BLaER1 treated with 17β-estradiol and CSF1 and Interleukin-3, amounts not matched to agents 10 nM and 100 nM (cell line): ENCODE results near the gene MICOS13.

Experiments used
- H3K27ac ChIP-seq, 11 experiments: shearing (Covaris generic); formaldehyde crosslinking; 2 replicates each; pipeline ENCODE4 v1.8.1; 2022
- H3K27me3 ChIP-seq, 11 experiments: shearing (Covaris generic); formaldehyde crosslinking; 2 replicates each; pipeline ENCODE4 v1.8.1; 2022
- H3K36me3 ChIP-seq, 11 experiments: shearing (Covaris generic); formaldehyde crosslinking; 2 replicates each; pipeline ENCODE4 v1.8.1; 2022
- H3K4me1 ChIP-seq, 10 experiments: shearing (Covaris generic); formaldehyde crosslinking; 2 replicates each; pipeline ENCODE4 v1.8.1; 2022
- H3K4me2 ChIP-seq, 11 experiments: shearing (Covaris generic); formaldehyde crosslinking; 2 replicates each; pipeline ENCODE4 v1.8.1; 2022
- H3K4me3 ChIP-seq, 10 experiments: shearing (Covaris generic); formaldehyde crosslinking; 2 replicates each; pipeline ENCODE4 v1.8.1; 2022
- H3K9ac ChIP-seq, 11 experiments: shearing (Covaris generic); formaldehyde crosslinking; 2 replicates each; pipeline ENCODE4 v1.8.1; 2022
- H3K9me3 ChIP-seq, 11 experiments: shearing (Covaris generic); formaldehyde crosslinking; replicated peaks in 1 of 11; 2 replicates each; pipeline ENCODE4 v1.8.1; 2022
- H4K20me1 ChIP-seq, 11 experiments: shearing (Covaris generic); formaldehyde crosslinking; 2 replicates each; pipeline ENCODE4 v1.8.1; 2022
- Cebpa-rat ChIP-seq, 11 experiments: shearing (Covaris generic); IDR thresholded peaks; 2 replicates each; pipeline ENCODE4 v1.8.1; 2022

Gene MICOS13

DNA sequence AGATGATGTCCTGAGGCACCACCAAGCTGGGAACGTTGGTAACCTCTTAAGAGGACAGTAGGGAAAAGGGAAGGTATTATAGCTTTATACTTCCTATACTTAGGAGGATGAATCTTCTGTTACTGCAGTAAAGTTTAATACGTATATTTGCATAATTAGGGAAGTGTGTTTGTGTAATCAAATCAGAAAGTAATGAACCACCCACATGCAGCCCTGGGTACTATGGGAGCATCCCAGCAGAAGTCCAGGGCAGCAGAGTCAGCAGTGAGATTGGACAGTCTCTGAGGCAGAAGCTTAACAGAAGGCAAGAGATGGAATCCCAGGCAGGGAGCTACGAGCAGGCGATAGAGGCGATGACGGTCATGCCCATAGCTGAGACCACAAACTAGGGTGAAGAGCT lies 44.9 kb downstream of the MICOS13 start:
- peaks cover 0 to 44% (median 6%) of the 10 kb centered on the region in 10 experiments; a peak in 9 of 20 replicates for H3K4me1 ChIP-seq

DNA sequence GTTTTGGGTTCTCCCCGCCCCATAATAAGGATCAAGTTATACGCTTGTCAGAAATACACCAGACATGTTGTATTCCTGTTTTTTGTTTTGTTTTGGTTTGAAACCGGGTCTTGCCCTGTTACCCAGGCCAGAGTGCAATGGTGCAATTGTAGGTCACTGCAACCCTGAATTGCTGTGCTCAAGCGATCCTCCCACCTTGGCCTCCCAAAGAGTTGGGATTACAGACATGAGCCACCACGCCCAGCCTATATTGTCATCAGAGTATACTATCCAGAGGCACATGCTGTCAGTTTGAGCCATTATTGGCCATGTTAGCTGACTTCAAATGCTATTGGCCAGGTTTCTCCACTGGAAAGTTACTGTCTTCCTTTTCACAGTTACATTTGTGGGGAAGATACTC lies 47.7 kb downstream of the MICOS13 start:
- H3K36me3 ChIP-seq = peaks cover 68 to 100% (median 95%) of the 10 kb centered on the region in 11 experiments
- no peak overlapping the region; a peak in 1 of 22 replicates for H3K27ac ChIP-seq
- H4K20me1 ChIP-seq = peaks cover 100% of the 10 kb centered on the region in 11 experiments
- no peaks in the 10 kb centered on the region for H3K27me3 ChIP-seq
- H3K9ac ChIP-seq = no peak overlapping the region
- TF ChIP-seq Cebpa-rat (IDR thresholded peaks at IDR 0.05) = no peak
- no peaks in the 10 kb centered on the region for H3K9me3 ChIP-seq
- no peak overlapping the region for H3K4me3 ChIP-seq
- peak overlapping the region in 2 of 11 experiments; percentile 29 to 61; a peak in 2 of 22 replicates for H3K4me2 ChIP-seq
- peaks cover 17 to 71% (median 25%) of the 10 kb centered on the region in 10 experiments for H3K4me1 ChIP-seq

More for the DNA sequence above, 44.9 kb downstream of the MICOS13 start:
- Histone ChIP-seq H4K20me1 (peaks cover 100% of the 10 kb centered on the region in 11 experiments), H3K27me3 (no peaks in the 10 kb centered on the region), H3K36me3 (peaks cover 53 to 100% (median 94%) of the 10 kb centered on the region in 11 experiments), H3K4me3 (no peak overlapping the region), H3K27ac (no peak overlapping the region), H3K9ac (no peak overlapping the region), H3K4me2 (no peak overlapping the region), H3K9me3 (no peaks in the 10 kb centered on the region)
- no peak for TF ChIP-seq Cebpa-rat (IDR thresholded peaks at IDR 0.05)

DNA sequence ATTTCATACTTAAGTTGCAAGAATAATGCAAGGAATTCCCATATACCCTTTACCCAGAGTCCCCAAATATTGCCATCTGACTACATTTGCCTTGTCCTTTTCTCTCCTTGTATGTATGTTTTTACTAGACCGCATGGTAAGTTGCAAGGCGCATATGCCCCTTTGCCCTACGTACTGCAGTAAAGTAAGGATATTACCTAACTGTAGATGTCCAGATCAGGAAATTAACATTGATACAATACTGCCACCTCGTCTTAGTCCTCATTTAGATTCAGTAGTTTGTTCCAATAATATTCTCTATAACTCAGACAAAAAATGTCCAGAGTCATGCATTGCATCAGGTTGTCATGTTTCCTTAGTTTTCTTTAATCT lies 48.1 kb downstream of the MICOS13 start:
- no peaks in the 10 kb centered on the region for H3K27me3 ChIP-seq
- H4K20me1 ChIP-seq = peaks cover 96 to 100% (median 100%) of the 10 kb centered on the region in 11 experiments
- peaks cover 21 to 75% (median 29%) of the 10 kb centered on the region in 10 experiments for H3K4me1 ChIP-seq
- TF ChIP-seq Cebpa-rat (IDR thresholded peaks at IDR 0.05) = no peak
- no peaks in the 10 kb centered on the region for H3K9me3 ChIP-seq
- H3K4me2 ChIP-seq = peak overlapping the region in 3 of 11 experiments; percentile 6 to 61 (median 56); a peak in 4 of 22 replicates
- H3K27ac ChIP-seq = no peak overlapping the region; a peak in 1 of 22 replicates
- H3K4me3 ChIP-seq = no peak overlapping the region
- peaks cover 69 to 100% (median 95%) of the 10 kb centered on the region in 11 experiments for H3K36me3 ChIP-seq
- H3K9ac ChIP-seq = peak overlapping the region in 1 of 11 experiments; percentile 5; a peak in 1 of 22 replicates

DNA sequence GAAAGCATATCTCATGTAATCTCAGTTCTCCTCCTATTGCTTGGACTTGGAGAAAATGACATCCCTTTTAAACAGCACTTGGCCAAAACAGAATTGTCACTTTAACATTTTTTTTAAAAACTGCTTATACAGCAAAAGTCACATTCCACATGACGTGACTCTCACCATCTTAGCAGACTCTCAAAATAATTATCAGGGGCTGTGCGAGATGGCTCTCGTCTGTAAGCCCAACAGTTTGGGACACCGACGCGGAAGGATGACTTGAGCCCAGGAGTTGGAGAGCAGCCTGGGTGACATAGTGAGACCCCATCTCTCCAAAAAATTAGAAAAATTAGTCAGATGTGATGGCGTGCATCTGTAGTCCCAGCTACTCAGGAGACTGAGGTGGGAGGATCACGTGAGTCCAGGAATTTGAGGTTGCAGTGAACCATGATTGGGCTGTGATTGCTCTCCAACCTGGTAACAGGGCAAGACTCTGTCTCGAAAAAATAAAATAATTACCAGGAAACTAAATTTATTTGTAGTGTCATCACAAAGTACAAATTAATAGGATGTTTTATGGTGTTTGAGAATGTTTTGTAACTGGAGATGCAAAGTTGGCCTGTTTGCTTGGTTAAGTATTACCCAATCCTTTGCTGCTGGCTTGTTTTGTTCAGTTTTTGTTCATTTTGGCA lies 48.6 kb downstream of the MICOS13 start:
- no peak for TF ChIP-seq Cebpa-rat (IDR thresholded peaks at IDR 0.05)
- Histone ChIP-seq H3K9me3 (no peaks in the 10 kb centered on the region), H3K36me3 (peaks cover 72 to 100% (median 97%) of the 10 kb centered on the region in 11 experiments), H3K27me3 (no peaks in the 10 kb centered on the region), H3K4me3 (no peak overlapping the region), H3K4me2 (peak overlapping the region in 3 of 11 experiments; percentile 6 to 61 (median 56); a peak in 4 of 22 replicates), H4K20me1 (peaks cover 91 to 100% (median 100%) of the 10 kb centered on the region in 11 experiments), H3K9ac (peak overlapping the region in 1 of 11 experiments; percentile 5; a peak in 1 of 22 replicates), H3K4me1 (peaks cover 26 to 80% (median 34%) of the 10 kb centered on the region in 10 experiments), H3K27ac (no peak overlapping the region; a peak in 1 of 22 replicates)

DNA sequence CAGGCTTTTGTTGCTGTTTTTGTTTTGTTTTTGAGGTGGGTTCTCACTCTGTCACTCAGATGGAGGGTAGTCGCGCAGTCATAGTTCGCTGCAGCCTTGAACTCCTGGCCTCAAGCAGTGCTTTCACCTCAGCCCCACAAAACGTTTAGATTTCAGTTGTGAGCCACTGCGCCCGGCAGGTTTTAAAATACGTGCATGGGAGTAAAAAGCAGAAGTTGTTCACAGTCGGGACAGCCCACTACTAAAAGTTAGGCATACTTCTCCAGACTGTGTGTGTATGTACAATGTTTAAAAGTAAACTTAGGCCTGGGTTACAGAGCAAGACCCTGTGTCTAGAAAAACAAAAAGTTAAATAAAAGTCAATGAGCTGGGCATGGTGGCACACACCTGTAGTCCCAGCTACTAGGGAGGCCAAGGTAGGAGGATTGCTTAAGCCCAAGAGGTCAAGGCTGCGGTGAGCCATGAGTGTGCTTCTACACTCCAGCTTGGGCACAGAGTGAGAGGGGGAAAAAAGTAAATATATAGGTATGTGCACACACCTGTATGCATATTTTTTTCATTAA lies 51.3 kb downstream of the MICOS13 start:
- Histone ChIP-seq H3K36me3 (peaks cover 64 to 97% (median 92%) of the 10 kb centered on the region in 11 experiments), H3K27me3 (no peaks in the 10 kb centered on the region), H4K20me1 (peaks cover 90 to 100% (median 100%) of the 10 kb centered on the region in 11 experiments), H3K4me1 (peaks cover 48 to 91% (median 57%) of the 10 kb centered on the region in 10 experiments), H3K9ac (peak overlapping the region in 10 of 11 experiments; percentile 4 to 47 (median 22); a peak in 11 of 22 replicates), H3K4me3 (peak overlapping the region in 1 of 10 experiments; percentile 10; a peak in 1 of 20 replicates), H3K4me2 (peak overlapping the region; percentile 89 to 98 (median 95); a peak in 21 of 22 replicates), H3K9me3 (no peaks in the 10 kb centered on the region), H3K27ac (peak overlapping the region in 7 of 11 experiments; percentile 11 to 71 (median 36); a peak in 10 of 22 replicates)
- no peak for TF ChIP-seq Cebpa-rat (IDR thresholded peaks at IDR 0.05)

DNA sequence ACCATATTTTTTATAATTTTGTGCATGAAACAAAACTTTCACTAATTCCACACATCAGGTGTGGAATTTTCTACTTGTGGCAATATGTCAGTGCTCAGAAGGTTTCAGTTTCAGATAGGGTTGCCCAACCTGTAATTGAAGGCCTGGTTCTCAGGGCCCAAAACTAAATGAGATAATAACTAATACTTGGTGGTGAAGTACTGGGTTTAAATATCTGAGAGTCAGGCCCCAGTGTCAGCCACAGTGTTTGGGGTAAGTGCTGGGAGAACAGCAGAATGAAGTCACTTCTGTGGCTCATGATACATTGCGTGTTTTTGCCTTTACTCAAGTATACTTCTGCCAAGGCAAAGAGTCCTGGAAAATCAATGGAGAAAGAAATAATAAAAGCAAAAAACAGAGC lies 51.9 kb downstream of the MICOS13 start:
- Histone ChIP-seq H3K9ac (peak overlapping the region; percentile 4 to 48 (median 25); a peak in 14 of 22 replicates), H4K20me1 (peaks cover 86 to 100% (median 100%) of the 10 kb centered on the region in 11 experiments), H3K9me3 (no peaks in the 10 kb centered on the region), H3K27me3 (no peaks in the 10 kb centered on the region), H3K4me1 (peaks cover 48 to 89% (median 57%) of the 10 kb centered on the region in 10 experiments), H3K36me3 (peaks cover 64 to 92% (median 88%) of the 10 kb centered on the region in 11 experiments), H3K27ac (peak overlapping the region in 7 of 11 experiments; percentile 14 to 71 (median 36); a peak in 8 of 22 replicates), H3K4me2 (peak overlapping the region; percentile 89 to 98 (median 95)), H3K4me3 (peak overlapping the region in 2 of 10 experiments; percentile 3 to 10; a peak in 1 of 20 replicates)
- TF ChIP-seq Cebpa-rat (IDR thresholded peaks at IDR 0.05) = no peak
